HG03280 (cell line): Measurements from ENCODE around the gene FOXL1.

ENCODE experiments used
- ATAC-seq: cut with Tn5 transposase; IDR thresholded peaks from one replicate; pipeline ENCODE4 v1.9.1; 2021; ENCODE audit warnings: mild to moderate bottlenecking, moderate library complexity; ENCODE audit not compliant: unreplicated experiment

FOXL1 gene

DNA sequence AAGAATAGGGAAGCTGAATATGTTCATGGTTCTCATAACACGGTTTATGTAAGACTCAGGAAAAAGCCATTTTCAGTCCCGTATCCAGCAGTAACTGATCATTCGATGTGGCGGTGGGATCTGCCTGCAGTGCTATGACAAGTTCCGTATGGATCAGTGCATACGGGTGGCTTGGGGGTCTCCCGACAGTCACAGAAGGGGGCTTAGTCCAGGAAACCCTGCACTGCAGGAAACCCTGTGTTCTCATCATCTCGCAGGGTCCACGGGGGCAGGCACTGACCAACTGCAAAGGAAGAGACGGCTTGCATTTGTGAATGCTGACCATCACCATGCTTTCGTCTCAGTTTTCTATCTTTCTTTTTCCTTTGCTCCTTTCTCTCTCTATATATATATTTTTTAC lies 31.1 kb upstream of the FOXL1 start:
- no peak for ATAC-seq

DNA sequence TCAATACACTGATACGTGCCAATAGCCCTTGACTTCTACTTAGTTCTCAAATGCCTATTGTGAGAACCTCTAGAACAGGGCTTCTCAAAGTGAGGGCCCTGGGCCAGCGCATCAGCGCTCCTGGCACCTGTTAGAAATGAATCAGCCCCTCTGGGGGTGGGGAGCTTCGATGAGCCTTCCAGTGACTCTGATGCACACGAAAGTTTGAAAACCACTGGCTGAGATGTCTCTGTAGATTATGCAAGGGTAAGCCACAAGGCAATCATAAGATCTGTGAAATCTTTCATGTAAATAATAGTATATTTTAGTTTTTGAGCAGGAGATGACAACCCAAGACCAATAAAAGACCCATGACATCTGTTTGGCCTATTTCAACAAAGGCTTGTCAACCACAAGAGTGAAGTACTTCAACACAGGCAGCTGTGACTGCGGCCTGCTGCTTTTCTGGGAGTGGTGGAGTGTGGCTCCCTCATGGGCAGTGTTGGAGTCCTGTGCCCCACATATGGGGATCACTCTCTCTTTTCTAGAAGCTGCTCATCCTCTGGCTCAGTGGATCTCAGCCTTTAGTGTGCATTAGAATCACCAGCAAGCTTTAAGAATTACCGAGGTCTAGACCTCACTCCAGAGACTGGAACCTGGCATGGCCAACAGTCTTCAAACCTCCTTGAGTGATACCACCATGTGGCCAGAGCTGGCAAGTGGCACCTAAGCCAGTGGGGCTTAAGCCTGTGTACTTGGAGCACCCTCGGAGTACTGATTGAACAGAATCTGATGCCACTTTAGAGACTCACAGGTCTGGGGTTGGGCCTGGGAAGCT lies 29.1 kb upstream of the FOXL1 start:
- ATAC-seq = no peak

DNA sequence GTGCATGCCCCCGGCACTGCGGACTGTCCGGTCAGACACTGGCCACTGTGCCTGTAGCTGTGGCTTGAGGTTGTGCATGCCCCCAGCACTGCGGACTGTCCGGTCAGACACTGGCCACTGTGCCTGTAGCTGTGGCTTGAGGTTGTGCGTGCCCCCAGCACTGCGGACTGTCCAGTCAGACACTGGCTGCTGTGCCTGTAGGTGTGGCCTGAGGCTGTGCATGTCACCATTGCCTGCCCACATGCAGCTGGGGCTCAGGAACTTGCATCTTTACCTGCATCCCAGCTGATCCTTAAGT lies 28.5 kb upstream of the FOXL1 start:
- no peak for ATAC-seq

DNA sequence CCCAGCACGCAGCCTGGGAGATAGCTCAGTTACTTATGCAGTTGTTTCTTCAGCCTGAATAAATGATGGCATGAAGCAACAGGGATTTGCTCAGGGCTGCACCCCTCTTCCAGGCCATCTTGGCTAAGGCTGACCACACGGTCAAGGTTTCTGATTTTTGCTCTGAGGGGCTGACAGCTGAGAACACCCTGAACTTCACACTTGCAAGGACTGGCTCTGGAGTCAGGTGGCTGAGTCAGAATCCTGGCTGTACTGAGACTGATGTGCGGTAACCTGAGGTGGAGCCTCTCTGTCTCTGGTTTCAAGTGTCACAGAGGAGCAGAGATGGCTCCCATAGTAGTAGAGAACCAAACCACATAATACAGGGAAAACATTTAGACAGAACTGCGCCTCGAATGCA lies 28.1 kb upstream of the FOXL1 start:
- no peak for ATAC-seq

DNA sequence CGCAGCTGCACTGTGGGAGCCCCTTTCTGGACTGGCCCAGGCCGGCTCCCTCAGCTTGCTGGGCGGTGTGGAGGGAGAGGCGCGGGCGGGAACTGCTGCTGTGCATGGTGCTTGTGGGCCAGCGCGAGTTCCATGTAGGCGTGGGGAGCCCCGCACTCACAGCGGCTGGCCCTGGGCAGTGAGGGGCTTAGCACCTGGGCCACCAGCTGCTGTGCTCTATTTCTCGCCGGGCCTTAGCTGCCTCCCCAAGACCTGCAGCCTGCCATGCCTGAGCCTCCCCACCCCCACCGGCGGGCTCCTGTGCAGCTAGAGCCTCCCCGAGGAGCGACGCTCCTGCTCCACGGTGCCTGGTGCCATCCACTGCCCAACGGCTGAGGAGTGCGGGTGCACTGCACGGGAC lies 25.0 kb upstream of the FOXL1 start:
- ATAC-seq = no peak

DNA sequence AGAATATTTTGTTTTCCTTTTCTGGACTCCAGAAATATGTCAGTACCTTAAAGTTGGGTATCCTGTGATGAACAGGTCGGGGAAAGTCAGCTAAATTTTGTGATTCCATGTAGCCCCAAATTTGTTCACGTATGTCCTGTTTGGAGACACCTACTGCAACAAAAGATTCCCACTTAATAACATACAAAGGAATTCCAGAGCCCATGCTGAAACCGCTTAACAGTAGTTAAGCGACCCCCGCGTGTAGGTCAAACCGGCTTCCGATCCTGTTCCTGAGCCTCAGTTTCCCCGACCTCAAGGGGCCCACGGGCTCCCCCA lies 23.8 kb upstream of the FOXL1 start:
- ATAC-seq = no peak

DNA sequence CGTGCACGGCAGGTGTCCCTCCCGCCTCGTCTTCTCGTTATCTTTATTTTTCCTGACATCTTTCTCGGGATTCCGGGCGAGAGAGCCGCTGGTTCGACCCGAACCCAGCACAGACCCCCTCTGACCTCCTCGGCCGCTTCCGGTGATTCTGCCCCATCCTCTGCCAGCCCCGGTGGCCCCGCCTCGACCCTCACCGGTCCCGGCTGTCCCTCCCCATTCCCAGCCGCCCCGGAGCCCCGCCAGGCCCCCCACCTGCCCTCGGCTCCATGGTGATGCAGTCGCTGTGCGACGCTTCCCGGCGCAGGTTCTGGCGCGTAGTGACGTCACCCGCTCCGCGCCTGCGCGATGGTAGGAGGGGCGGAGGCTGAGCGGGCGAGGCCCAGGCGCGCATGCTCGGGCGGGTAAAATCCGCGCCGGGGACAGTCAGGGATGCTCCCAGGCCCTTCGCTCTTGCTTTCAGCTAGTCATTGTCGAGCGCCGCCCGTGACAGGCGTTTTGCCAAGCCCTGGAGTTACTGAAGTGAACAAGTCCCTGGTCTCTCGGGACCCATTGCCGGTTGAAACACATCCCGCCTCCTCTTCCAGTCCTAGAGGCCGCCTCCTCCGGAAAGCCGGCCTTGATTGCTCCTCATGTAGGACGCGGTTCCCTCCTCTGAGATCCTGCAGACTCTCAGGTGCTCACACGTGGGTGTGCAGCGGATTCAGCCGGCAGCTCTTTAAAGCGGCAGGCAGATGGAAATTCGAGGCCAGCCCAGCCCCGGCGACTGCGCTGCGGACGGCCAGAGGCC lies 23.2 kb upstream of the FOXL1 start, which contains the start of gene MTHFSD:
Gene MTHFSD, minus strand, starts transcription at position 319 of the 787 bp plus-strand sequence. Its CDS starts 51 bp downstream, at position 268.
- peak; percentile 93 for ATAC-seq

DNA sequence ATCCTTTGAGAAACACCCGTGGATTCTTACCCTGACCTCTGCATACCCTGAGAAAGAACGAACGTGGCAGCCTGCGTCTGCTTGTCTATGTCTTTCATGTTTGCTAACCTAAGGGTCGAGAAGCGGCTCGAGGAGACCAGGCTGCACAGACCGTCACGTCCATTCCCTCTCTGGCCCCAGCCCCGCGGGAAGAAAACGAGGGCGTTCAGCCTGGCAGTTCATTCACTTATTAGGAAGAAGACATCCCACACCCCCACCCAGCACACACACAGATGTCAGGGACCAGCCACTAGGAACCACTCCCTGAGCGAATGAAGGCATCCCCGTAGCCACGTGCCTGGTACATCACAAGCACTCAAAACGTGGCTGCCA lies 22.7 kb upstream of the FOXL1 start:
- no peak for ATAC-seq

DNA sequence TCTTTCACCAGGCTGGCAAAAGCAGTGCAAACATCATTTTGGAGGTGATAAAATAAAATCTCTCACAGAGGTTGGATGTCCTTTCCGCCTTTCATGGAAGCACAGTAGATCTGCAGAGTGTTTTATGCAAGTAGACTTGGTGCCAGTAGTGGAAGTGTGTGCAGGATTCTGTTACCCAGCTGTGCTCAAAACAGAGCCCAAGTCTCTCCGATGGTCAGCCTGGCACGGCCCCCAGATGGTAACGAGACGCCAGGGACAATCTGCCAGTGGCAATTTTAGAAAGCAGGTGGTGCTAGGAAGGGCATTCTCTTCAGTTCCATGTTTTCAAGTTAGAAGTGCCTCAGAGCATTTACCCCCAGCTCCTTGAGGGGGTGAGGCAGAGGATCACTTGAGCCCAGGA lies 21.8 kb upstream of the FOXL1 start:
- no peak for ATAC-seq

DNA sequence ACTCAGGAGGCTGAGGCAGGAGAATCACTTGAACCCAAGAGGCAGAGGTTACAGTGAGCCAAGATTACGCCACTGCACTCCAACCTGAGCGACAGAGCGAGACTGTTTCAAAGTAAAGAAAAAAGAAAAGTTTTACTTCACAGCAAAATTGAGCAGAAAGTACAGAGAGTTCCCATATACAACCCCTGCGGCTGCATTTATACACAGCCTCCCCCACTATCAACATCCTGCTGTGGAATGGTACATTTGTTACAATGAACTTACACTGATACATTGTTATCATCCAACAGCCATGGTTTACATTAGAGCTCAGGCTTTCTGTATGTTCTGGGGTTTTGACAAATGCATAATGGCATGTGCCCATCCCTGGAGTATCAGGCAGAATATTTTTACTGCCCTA lies 20.8 kb upstream of the FOXL1 start:
- ATAC-seq = no peak

DNA sequence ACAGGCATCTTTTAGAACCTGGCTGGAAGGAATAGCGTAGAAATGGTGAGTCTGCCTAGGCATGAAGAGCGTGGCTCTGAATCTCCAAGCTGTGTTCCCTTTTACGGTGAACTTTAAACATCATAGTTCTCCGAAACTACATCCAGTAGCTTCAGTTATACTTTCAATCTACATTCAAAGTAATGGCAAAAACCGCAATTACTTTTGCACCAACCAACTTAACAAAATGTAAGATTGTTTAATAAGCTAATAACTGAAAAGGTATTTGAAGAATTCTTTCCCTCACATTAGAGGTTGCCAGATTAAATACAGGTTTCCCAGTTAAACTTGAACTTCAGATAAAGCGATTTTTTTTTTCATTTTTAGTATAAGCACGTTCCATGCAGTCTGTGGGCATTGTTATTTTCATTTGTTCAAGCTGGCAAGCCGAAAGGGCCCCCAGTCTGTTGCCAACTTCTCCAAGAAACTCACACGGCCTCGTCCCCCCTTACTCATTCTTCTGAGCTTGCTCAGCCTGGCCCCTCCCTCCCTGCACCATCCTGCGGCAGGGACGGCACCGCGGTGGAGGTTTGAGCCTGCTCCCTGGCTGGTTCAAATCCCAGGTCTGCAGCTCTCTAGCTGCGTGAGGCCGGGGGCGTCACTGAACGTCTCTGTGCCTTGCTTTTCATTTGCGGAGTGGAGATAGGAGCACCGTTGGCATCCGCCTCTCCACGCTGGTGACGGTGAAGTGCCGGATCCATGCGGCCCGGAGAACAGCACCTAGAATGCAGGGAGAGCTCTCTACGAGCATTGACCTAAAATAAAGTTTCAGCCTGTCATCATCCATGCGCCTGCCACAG lies 19.8 kb upstream of the FOXL1 start:
- no peak for ATAC-seq

DNA sequence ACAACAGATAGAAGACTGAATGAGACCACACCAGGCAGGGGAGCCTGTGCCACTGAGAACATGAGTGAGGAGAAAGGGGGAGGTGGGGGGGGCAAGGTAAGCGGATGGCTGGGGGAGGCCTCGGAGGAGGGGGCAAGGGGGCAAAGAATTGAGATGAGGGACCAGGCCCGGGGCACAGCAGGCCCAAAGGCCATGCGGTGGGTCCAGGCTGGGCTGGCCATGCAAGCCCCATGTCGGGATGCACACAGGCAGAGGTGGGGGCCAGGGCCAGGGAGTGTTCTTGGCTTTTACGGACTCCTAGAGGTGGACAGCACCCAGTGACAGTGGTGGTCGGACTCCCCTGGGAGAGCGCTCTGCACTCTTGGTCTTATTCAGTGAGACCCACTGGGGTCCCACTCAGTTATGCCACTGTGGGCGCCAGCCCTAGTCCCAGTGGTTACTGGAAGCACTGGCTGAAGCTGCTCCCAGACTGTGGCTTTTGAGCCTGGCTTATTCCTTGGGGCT lies 18.5 kb upstream of the FOXL1 start:
- ATAC-seq = no peak

DNA sequence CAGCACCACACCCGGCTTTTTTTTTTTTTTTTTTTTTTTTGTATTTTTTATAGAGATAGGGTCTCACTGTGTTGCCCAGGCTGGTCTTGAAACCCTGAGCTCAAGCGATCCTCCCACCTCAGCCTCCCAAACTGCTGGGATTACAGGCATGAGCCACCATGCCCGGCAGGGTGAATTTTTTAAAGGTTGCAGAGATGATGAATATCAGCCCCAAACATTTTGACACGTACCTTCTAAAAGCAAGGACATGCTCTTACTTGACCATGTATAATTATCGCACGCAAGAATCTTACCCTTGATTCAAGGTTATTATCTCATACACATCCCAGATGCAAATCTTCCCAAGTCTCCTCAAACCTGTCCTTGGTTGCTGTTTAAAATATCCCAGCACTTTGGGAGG lies 16.0 kb upstream of the FOXL1 start:
- no peak for ATAC-seq

DNA sequence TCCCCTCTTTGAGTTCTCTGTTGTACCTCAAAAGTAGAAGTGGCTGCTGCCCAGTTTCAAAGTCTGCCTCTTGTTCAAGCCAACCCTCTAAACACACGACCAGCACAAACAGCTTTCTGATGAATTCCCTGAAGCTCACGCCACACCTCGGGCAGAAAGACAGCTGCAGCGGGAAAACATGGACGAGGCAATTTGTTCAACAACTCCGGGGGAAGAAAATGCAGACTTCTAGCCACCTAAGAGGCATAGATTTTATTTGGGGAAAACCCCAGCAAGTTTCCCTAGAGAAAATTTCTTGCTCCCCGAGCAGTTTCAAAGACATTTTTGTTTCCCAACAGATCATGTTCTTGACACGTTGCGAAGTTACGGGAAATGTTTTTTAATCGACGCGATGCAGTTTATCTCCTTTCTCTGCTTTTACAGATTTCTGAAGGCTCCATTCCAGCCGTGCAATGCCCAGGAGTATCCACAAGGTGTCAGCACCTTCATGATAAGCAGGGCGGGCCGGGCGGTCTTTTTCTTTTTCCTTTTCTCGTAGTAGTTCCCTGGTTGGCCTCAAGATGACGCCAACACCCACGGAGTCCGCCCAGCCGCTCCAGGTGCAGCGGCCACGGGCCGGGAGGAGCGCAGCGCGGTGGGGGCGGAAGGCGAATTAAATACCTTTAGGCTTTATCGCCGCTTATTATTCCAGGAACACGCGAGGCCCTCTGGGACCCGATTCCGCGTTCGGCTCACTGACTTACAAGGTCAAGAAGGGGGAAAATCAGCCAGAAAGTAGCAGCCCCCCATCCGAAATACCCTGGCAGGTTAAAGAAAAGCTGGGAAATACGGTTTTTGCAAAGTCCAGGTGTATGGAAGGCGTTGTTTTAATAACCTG lies 14.6 kb upstream of the FOXL1 start:
- peak; percentile 84 for ATAC-seq

DNA sequence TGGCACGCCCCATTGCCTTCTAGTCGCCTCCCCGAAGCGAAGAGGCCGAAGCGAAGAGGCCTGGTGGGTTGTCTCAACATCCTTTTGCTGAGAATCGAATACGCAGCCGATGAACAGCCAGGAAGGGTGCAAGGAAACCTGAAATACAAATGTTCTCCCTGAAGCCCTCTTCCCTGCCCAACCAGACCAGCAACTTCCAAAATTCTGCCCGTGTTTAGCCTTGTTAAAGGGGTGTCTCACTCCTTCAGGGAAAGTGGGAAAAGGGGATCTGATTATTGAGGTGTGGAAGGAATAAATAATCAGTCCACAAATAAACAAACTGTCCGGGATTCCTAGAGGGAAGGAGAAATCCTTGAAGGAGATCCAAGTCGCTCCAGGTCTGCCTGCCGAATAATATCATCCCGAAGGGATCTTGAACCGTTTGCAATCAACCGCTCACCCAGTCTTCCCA lies 13.1 kb upstream of the FOXL1 start:
- ATAC-seq = no peak

DNA sequence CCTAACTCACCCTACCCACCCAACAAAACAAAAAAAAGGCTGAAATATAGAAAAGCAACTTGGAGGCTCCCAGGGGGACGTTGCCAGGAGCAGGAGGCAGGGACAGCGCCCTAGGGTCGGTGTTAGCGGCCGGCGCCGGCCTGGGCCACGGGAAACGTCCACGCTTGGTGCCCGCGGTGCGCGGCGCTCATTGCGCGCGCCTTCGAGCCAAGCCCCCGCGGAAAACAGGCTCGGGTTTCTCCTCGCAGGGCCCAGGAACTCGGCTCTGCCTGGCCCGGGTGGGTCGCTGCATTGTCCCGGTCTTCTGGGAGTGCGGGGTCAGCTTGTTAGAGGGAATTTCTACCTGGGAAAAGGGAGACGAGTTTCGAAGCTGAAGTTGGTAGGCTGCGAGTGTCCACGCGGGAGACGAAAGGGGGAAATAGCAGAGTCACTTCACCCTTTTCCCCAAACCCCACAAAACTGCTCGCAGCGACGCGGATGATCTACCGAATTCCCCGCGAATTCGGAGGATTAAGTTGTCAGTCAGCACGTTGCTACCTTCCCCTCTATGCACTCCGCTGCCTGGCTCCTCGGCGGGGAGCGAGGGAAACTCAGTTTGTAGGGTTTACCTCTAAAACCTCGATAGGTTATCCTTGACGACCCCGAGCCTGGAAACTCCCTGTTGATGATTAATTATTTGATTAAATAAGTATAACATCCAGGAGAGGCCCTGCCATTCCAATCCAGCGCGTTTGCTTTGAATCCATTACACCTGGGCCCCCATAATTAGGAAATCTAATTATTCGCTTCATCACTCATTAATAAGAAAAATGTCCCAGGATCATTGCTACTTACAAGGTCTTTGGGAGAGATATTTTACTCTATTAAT lies 12.5 kb upstream of the FOXL1 start:
- ATAC-seq = no peak

DNA sequence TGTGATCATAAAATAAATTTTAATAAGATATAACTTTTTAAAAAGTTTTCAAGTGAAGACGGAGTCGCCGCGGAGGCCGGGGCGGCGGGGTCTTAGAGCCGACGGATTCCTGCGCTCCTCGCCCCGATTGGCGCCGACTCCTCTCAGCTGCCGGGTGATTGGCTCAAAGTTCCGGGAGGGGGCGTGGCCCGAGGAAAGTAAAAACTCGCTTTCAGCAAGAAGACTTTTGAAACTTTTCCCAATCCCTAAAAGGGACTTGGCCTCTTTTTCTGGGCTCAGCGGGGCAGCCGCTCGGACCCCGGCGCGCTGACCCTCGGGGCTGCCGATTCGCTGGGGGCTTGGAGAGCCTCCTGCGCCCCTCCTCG lies 11.8 kb upstream of the FOXL1 start, which contains the start of gene FOXC2:
Gene FOXC2, plus strand, starts transcription at position 229 of the 365 bp plus-strand sequence. CDS start 507 bp downstream, outside the sequence.
- ATAC-seq = no peak

DNA sequence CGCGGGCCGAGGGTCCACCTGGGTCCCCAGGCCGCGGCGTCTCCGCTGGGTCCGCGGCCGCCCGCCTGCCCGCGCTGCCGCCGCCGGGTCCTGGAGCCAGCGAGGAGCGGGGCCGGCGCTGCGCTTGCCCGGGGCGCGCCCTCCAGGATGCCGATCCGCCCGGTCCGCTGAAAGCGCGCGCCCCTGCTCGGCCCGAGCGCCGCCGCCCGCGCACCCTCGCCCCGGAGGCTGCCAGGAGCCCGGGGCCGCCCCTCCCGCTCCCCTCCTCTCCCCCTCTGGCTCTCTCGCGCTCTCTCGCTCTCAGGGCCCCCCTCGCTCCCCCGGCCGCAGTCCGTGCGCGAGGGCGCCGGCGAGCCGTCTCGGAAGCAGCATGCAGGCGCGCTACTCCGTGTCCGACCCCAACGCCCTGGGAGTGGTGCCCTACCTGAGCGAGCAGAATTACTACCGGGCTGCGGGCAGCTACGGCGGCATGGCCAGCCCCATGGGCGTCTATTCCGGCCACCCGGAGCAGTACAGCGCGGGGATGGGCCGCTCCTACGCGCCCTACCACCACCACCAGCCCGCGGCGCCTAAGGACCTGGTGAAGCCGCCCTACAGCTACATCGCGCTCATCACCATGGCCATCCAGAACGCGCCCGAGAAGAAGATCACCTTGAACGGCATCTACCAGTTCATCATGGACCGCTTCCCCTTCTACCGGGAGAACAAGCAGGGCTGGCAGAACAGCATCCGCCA lies 11.2 kb upstream of the FOXL1 start:
- ATAC-seq = no peak
